Effector CD8-positive, alpha-beta T cell (primary cell): ENCODE results near the gene SMPD4.
"Not testable (repeated sequence)": the region's sequence is repeated elsewhere in the genome, so short reads cannot be mapped to it uniquely, and the experiment has no call there.

Experiments
- DNase-seq: peaks from one replicate; lab custom pipeline; 2025; lab: John Stamatoyannopoulos, UW

Gene SMPD4

GRCh38 chr2:130141645-130142370 is 39.6 kb downstream of the SMPD4 start:
- not testable (repeated sequence) for DNase-seq

GRCh38 chr2:130141002-130141401 is 40.4 kb downstream of the SMPD4 start:
- DNase-seq = not testable (repeated sequence)

- DNase-seq = not testable (repeated sequence)
Measured at GRCh38 chr2:130140516-130140915, 40.9 kb downstream of the SMPD4 start.

- not testable (repeated sequence) for DNase-seq
Measured at GRCh38 chr2:130139331-130140280, 41.8 kb downstream of the SMPD4 start.

- not testable (repeated sequence) for DNase-seq
Measured at GRCh38 chr2:130138841-130139251, 42.6 kb downstream of the SMPD4 start.

GRCh38 chr2:130138326-130138725 is 43.1 kb downstream of the SMPD4 start:
- DNase-seq = not testable (repeated sequence)

GRCh38 chr2:130137118-130137517 is 44.3 kb downstream of the SMPD4 start:
- DNase-seq = not testable (repeated sequence)

- DNase-seq = not testable (repeated sequence)
Measured at GRCh38 chr2:130136546-130136945, 44.9 kb downstream of the SMPD4 start.

GRCh38 chr2:130135692-130136541 is 45.5 kb downstream of the SMPD4 start:
- no peak for DNase-seq

- not testable (repeated sequence) for DNase-seq
Measured at GRCh38 chr2:130129120-130129829, 52.1 kb downstream of the SMPD4 start, which contains the start of gene POTEF. POTEF (minus strand) TSS chr2:130129222; CDS start chr2:130120515, 8,707 bp downstream.

GRCh38 chr2:130128464-130128863 is 52.9 kb downstream of the SMPD4 start:
- not testable (repeated sequence) for DNase-seq

GRCh38 chr2:130127726-130128125 is 53.7 kb downstream of the SMPD4 start:
- DNase-seq = not testable (repeated sequence)

- DNase-seq = not testable (repeated sequence)
Measured at GRCh38 chr2:130120924-130121323, 60.5 kb downstream of the SMPD4 start.

GRCh38 chr2:130102597-130103363 is 78.6 kb downstream of the SMPD4 start:
- DNase-seq = not testable (repeated sequence)
